ENCODE measurements around the gene GRID2. TPM values are rescaled to one million over a fixed set of nuclear protein-coding genes. Genes with fewer than 3 reads are reported as not detected.

The GRID2 gene
- total RNA-seq, 2 donors from 2014 or later, result 0.16 TPM; not detected in 1

DNA sequence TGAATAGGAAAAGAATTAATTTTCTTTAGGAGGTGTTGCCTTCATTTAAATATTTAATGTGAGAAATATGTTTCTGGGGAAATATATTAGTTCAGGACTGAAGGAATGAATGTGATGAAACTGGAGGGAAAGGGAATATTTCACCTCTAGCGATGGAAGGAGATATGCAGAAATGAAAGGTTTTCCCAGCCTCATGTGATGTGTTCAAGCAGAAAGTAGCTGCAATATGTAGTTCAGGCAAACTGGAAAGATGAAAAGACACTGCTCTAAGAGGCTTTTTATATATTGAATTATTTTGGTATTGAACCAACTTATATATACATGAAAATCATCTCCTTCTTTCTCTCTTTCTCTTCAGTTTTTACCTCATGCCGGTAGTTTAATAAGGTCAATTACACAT is 3.4 kb downstream of the GRID2 start:
- TF ChIP-seq, protein P1, sequence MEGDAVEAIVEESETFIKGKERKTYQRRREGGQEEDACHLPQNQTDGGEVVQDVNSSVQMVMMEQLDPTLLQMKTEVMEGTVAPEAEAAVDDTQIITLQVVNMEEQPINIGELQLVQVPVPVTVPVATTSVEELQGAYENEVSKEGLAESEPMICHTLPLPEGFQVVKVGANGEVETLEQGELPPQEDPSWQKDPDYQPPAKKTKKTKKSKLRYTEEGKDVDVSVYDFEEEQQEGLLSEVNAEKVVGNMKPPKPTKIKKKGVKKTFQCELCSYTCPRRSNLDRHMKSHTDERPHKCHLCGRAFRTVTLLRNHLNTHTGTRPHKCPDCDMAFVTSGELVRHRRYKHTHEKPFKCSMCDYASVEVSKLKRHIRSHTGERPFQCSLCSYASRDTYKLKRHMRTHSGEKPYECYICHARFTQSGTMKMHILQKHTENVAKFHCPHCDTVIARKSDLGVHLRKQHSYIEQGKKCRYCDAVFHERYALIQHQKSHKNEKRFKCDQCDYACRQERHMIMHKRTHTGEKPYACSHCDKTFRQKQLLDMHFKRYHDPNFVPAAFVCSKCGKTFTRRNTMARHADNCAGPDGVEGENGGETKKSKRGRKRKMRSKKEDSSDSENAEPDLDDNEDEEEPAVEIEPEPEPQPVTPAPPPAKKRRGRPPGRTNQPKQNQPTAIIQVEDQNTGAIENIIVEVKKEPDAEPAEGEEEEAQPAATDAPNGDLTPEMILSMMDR (IDR thresholded peaks at IDR 0.05), result no peak
- Histone ChIP-seq H3K36me3 (no peaks in the 10 kb centered on the region), H3K4me1 (peaks cover 0 to 24% of the 10 kb centered on the region in 2 donors), H3K9me3 (no peaks in the 10 kb centered on the region), H3K27me3 (no peaks in the 10 kb centered on the region), H3K4me3 (no peak overlapping the region), H3K27ac (no peak overlapping the region)
- no peak for DNase-seq (ENCODE audit: low spot score)

DNA sequence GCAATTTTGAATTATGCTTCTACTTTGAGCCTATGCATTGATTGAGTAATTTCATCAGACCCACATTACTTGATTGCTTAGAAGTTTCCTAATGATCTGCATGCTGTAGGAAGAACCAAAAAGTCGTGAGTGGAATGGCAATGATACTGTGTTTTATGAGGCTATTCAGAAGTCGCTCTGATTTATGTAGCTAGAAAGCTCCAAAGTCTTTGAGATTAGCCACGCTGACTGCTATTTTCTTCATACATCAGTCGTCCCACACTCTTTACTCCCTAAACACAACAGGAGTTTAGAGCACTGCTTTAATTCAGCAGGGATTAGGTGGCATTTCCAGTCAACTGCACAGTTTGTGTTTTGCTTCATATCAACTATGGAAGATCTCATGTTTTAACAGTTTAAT is 4.1 kb downstream of the GRID2 start:
- Histone ChIP-seq H3K4me1 (peaks cover 0 to 24% of the 10 kb centered on the region in 2 donors), H3K27me3 (no peaks in the 10 kb centered on the region), H3K4me3 (no peak overlapping the region), H3K9me3 (no peaks in the 10 kb centered on the region), H3K36me3 (no peaks in the 10 kb centered on the region), H3K27ac (no peak overlapping the region)
- no peak for DNase-seq (ENCODE audit: low spot score)
- TF ChIP-seq, protein P1 (IDR thresholded peaks at IDR 0.05), result no peak

DNA sequence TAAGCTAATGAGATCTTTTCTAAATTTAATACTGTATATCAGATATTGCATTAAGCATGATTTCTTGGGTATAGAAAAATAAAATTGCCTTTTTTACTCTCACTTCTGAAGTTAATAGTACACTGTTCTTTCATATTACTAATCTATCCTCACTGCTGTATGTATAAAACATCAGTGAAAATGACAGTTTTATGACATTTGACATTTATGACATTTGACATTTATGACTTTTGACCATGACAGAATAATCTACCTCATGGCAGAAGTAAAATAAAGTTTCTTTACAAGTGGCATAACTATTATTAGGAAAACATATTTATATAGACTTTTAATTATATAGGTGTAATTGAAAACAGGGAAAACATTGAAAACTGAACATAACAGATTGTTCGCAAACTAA is 13.3 kb downstream of the GRID2 start:
- H3K27me3 ChIP-seq, result no peaks in the 10 kb centered on the region
- no peak for DNase-seq (ENCODE audit: low spot score)
- no peak overlapping the region for H3K27ac ChIP-seq
- H3K4me3 ChIP-seq, result no peak overlapping the region
- H3K4me1 ChIP-seq, result no peaks in the 10 kb centered on the region
- H3K36me3 ChIP-seq, result no peaks in the 10 kb centered on the region
- TF ChIP-seq, protein P1 (IDR thresholded peaks at IDR 0.05), result no peak
- no peaks in the 10 kb centered on the region for H3K9me3 ChIP-seq

DNA sequence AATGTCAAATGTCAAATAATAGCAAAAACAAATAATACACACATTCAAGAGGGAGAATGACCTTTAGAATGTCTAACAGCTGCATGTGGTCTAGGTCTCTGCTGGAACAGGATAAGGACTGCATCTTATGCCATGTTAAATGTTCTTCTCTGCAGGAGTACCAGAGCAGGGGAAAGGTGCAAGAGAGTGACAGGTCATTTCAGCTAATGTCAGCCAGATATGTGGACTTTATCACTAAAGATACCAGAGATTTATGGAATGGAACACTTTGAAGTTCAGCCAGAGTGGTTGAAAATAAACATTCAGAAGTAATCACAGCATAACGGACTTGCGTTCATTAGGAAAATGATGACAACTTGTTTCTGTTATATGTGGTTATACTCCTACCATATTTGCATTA is 24.3 kb downstream of the GRID2 start:
- peaks cover 3 to 4% of the 10 kb centered on the region in 2 donors for H3K4me1 ChIP-seq
- no peak for DNase-seq (ENCODE audit: low spot score)
- no peaks in the 10 kb centered on the region for H3K27me3 ChIP-seq
- no peak overlapping the region for H3K4me3 ChIP-seq
- TF ChIP-seq, protein P1 (IDR thresholded peaks at IDR 0.05), result no peak
- H3K36me3 ChIP-seq, result no peaks in the 10 kb centered on the region
- H3K27ac ChIP-seq, result no peak overlapping the region
- no peaks in the 10 kb centered on the region for H3K9me3 ChIP-seq

DNA sequence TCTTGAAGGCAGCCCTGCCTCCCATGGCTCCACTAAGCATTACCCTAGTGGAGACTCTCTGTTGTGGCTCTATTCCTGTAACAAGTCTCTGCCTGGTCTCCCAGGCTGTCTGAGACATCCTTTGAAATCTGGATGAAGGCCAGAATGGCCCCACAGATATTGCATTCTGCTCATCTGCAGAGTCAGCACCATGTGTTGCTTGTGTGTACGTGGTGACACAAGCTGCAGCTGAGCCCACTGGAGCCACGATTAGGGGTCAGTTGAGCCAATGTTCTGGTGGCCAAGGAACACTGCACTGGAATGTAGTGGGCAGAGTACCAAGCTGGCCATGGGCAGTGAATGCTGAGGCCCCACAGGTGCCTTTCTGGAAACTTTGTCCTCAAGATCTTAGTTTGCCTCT is 29.2 kb downstream of the GRID2 start:
- peaks cover 4 to 21% of the 10 kb centered on the region in 2 donors for H3K4me1 ChIP-seq
- no peak overlapping the region for H3K27ac ChIP-seq
- no peaks in the 10 kb centered on the region for H3K9me3 ChIP-seq
- DNase-seq (ENCODE audit: low spot score), result no peak
- no peak overlapping the region for H3K4me3 ChIP-seq
- H3K36me3 ChIP-seq, result no peaks in the 10 kb centered on the region
- TF ChIP-seq, protein P1 (IDR thresholded peaks at IDR 0.05), result no peak
- H3K27me3 ChIP-seq, result no peaks in the 10 kb centered on the region

DNA sequence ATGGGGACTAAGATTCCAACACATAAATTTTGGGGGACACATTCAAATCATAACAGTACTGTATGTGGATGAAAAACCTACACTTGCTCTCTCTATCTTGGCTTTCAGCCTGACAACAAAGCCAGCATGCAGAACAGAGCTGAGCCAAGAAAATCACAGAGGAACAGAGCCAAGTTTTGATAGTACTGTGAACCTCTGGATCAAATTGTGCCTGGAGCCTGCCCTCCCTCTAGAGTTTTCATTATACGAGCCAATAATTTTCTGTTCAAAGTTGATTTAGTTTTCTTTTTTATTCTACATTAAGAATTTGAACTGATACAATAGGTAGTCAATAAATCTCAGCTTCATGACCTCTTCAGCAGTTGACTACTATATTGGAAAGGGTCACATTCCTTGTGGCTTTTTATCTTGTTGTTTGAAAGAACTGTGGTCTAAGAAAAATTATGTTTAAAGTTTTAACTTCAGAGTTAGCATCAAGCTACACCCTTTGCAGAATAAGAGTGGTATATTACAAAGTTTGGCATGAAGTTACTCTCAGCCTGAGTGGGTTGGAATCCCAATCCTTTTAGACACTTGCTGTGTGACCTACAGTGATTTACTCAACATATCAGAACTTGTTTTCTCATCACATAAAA is 31.1 kb downstream of the GRID2 start:
- Histone ChIP-seq H3K27me3 (no peaks in the 10 kb centered on the region), H3K27ac (no peak overlapping the region), H3K36me3 (no peaks in the 10 kb centered on the region), H3K9me3 (no peaks in the 10 kb centered on the region), H3K4me3 (no peak overlapping the region), H3K4me1 (peaks cover 0 to 21% of the 10 kb centered on the region in 2 donors)
- TF ChIP-seq, protein P1 (IDR thresholded peaks at IDR 0.05), result no peak
- no peak for DNase-seq (ENCODE audit: low spot score)
